ENCODE data around the gene PDLIM5.
"Not testable (repeated sequence)": the region's sequence is repeated elsewhere in the genome, so short reads cannot be mapped to it uniquely, and the experiment has no call there.

The PDLIM5 gene

DNA sequence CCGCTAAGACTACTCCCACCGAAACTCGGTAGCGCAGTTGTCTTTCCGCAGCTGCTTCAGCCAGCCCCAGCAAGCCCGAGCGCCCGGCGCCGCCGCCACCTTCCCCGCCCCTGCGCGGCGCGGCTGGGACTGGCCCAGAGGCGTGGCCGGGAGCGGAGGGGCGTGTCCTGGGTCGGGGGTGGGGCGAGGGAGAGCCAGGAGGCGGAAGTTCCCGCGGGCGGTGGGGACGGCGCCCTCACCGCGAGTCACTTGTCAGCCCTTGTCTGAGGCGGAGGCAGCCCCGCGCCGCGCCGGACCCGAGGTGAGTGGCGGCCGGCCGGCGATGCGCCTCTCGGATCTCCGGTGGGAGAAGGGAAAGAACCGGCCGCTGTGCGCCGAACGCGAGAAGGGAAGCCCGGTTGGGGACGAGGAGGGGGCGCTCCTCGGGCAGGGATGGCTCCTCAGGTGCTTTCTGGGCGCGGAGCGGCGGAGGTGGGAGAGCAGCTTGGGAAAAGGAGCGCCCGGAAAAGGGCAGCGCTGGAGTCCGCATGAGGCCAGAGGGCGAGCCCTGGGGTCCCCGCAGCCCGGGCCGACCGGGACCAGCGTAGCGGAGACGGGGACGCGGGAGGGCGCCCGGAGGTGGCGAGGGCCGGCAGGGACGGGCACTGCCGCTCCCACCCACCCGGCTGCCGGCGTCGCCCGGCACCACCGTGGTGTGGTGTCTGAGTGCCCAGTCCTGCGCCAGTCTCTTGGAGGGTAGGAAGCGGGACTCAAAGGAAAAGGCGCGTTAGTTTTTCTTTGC lies at the start of gene PDLIM5:
TSS of gene PDLIM5 (plus strand) at position 248 of the 781 bp plus-strand sequence. CDS start 3,347 bp downstream, outside the sequence.
- H3K27ac Mint-ChIP-seq: peak within 1 kb of the TSS; percentile 78
- H3K9me3 Mint-ChIP-seq (ENCODE audit: low read depth): no peaks in the 10 kb centered on the region
- H3K27me3 Mint-ChIP-seq: no peaks in the 10 kb centered on the region
- peaks cover 3% of the 10 kb centered on the region for H3K36me3 Mint-ChIP-seq
- H3K4me3 Mint-ChIP-seq: peak within 1 kb of the TSS; percentile 93
- H3K4me1 Mint-ChIP-seq (ENCODE audit: low read depth): peaks cover 27% of the 10 kb centered on the region

DNA sequence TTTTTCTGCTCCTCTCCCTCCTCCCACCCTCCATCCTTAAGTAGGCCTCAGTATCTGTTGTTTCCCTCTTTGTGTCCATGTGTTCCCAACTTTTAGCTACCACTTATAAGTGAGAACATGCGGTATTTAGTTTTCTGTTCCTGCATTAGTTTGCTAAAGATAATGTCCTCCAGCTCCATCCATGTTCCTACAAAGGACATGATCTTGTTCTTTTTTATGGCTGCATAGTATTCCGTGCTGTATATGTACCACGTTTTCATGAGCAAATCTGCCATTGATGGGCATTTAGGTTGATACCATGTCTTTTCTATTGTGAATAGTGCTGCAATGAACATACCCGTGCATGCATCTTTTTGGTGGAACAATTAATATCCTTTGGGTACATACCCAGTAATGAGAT lies 49.3 kb upstream of the PDLIM5 start:
- H3K36me3 Mint-ChIP-seq; H3K27me3 Mint-ChIP-seq; H3K4me3 Mint-ChIP-seq; H3K27ac Mint-ChIP-seq; H3K9me3 Mint-ChIP-seq (ENCODE audit: low read depth); H3K4me1 Mint-ChIP-seq (ENCODE audit: low read depth): not testable (repeated sequence)

- peaks cover 6% of the 10 kb centered on the region for H3K27me3 Mint-ChIP-seq
- peaks cover 3% of the 10 kb centered on the region for H3K9me3 Mint-ChIP-seq (ENCODE audit: low read depth)
Measured at GRCh38 chr4:94403751-94404150, 48.0 kb upstream of the PDLIM5 start.

DNA sequence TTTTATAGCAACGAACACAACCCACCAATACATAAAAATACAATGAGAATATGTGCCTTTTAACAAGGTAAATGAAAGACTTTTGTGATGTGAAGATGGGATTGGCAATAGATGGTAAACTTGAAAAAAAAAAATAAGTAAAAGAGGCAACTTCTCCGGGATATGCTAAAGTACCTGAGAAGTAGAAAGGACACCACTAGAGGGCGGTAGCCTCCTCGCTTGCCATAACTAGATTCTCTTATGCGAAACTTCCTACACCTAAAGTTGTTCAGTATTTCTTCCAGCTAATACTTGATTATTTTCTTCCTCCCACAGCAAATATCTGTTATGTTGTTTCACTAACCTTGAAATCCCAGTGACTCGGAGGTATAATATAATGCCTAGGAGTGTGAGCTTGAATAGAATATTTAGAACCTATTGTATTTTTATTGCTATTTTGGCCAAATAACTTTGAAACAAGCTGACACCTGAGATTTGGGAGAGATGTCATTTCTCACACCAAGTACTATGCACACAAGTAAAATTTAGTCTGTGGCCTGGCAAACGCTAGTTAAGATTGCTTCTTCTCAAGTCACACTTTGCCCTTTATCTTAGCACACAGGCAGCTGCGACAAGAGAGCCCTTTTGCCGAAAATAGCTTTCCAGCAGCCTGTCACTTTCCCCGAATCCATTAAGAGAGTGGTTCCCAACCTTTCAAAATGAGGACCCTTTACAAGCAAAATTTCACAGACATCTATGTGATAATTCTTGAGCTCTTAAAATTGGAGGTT lies 44.9 kb upstream of the PDLIM5 start:
- peaks cover 2% of the 10 kb centered on the region for H3K36me3 Mint-ChIP-seq
- no peak overlapping the region for H3K27ac Mint-ChIP-seq
- H3K4me1 Mint-ChIP-seq (ENCODE audit: low read depth): no peaks in the 10 kb centered on the region
- H3K4me3 Mint-ChIP-seq: no peak overlapping the region
- H3K27me3 Mint-ChIP-seq: peaks cover 3% of the 10 kb centered on the region
- peaks cover 3% of the 10 kb centered on the region for H3K9me3 Mint-ChIP-seq (ENCODE audit: low read depth)

More at GRCh38 chr4:94403751-94404150, 48.0 kb upstream of the PDLIM5 start:
- H3K36me3 Mint-ChIP-seq: peaks cover 2% of the 10 kb centered on the region
- no peak overlapping the region for H3K4me3 Mint-ChIP-seq
- no peak overlapping the region for H3K27ac Mint-ChIP-seq
- no peaks in the 10 kb centered on the region for H3K4me1 Mint-ChIP-seq (ENCODE audit: low read depth)

DNA sequence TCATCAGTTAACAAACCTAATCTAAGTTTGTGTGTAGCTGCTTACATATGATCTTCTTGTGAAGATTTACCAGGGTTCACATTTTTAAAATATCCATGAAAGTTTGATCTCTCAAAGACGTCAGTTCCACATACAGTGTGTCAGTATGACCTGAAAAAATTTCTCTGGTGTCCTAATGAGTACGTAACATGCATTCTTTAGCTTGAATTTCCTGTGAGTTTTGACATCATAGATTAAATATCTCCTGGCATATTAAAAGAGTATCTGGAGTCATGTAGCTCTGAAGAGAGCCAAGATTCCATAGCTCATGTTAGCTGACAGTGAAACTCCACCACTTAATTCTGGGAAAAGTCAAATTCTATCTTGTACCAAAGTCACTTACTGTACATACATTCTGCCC lies 43.9 kb upstream of the PDLIM5 start:
- H3K4me1 Mint-ChIP-seq (ENCODE audit: low read depth): no peaks in the 10 kb centered on the region
- no peaks in the 10 kb centered on the region for H3K9me3 Mint-ChIP-seq (ENCODE audit: low read depth)
- no peak overlapping the region for H3K4me3 Mint-ChIP-seq
- H3K36me3 Mint-ChIP-seq: no peaks in the 10 kb centered on the region
- no peak overlapping the region for H3K27ac Mint-ChIP-seq
- peaks cover 3% of the 10 kb centered on the region for H3K27me3 Mint-ChIP-seq

DNA sequence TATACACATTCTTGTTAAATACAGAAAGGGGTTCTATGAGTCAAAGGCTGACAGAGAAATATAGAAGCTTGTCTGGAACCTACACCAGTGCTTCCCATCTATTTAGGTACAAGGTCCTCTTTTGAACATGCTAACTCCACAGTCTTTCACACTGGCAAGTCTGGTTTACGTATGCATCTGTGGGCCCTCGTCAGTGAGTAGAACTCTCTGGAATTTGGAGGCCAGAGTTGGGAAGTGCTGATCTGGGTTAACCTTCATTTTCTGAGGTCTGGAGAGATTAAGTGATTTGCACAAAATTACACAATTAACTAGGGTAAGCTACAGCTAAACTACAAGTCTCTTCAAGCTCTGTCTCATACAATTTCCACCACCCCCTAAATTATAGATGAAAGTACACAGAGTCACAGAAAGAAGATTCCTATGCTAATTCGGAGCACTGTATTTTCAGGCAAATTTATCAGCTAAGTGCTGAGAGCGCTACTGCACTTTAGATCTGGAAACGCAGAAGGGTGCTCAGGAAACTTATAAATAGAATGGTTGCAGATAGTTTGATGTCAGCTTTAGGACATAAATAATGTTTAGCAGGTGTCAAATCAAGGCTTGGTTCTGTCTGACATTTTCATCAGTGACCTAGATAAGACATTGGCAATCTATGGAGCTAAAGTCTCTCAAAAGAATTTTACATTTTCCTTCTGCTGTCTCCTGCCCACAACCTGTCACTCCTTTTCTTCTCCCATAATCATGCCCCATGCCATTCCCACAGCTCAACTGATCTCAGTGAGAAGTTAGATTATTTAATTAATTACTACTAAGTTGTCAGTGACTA lies 43.0 kb upstream of the PDLIM5 start:
- no peaks in the 10 kb centered on the region for H3K9me3 Mint-ChIP-seq (ENCODE audit: low read depth)
- no peaks in the 10 kb centered on the region for H3K36me3 Mint-ChIP-seq
- H3K27ac Mint-ChIP-seq: no peak overlapping the region
- peaks cover 5% of the 10 kb centered on the region for H3K27me3 Mint-ChIP-seq
- H3K4me3 Mint-ChIP-seq: no peak overlapping the region
- no peaks in the 10 kb centered on the region for H3K4me1 Mint-ChIP-seq (ENCODE audit: low read depth)

DNA sequence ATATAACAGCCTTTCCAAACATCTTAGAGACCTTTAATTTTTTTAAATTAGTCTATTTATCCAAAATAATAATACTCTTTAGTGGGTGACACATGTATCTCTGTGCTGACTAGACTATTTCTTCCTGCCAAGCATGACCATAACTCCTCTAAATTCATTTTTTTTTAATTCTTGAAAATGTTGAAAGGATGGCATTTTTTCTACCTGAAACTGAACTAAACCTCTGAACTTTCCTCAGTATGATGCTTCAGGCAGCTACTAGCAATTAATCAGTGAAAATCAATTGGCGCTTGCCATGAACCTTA lies 42.4 kb upstream of the PDLIM5 start:
- Mint-ChIP-seq H3K4me3 (no peak overlapping the region), H3K27ac (no peak overlapping the region), H3K9me3 (ENCODE audit: low read depth) (no peaks in the 10 kb centered on the region), H3K36me3 (no peaks in the 10 kb centered on the region), H3K4me1 (ENCODE audit: low read depth) (no peaks in the 10 kb centered on the region), H3K27me3 (peaks cover 7% of the 10 kb centered on the region)

DNA sequence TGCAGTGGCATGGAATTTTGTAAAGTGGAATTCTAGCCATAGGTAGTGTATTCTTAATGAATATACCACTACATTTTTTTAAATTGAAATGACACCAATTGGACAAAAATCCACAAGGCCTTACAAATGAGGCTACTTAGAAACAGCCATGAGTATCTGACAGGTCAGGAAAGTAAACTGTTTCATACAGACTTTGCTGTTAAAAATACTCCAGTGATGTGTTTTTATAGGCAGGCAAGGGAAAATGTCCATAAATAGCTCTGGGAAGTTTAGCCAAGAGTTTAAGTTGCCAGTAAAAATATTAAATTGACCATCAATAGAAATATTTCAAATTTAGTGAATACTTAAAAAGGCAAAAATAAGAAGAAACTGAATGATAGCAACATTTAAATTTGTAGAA lies 41.8 kb upstream of the PDLIM5 start:
- Mint-ChIP-seq H3K4me3 (no peak overlapping the region), H3K9me3 (ENCODE audit: low read depth) (no peaks in the 10 kb centered on the region)

DNA sequence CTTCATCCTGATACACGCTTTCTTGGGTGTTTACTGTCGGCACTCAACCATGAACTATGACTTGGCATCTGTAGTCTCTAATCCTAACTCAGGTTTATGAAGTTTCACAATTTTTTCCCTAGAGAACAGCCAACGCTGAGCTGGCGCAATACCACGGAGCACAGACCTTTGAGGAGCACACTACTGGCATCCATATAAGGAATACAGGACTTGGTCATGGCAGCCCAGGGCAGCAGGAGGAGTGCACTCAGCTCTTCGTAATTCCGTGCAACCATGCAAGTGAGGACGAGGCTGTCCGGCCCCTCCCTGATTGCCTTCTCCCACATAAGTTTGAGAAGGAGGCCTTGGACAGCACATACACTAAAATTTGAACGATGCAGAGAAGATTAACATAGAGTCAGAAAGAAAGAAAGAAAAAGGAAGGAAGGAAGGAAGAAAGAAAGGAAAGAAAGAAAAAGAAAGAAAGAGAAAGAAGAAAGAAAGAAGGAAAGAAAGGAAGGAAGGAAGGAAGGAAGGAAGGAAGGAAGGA lies 41.0 kb upstream of the PDLIM5 start:
- H3K4me1 Mint-ChIP-seq (ENCODE audit: low read depth): no peaks in the 10 kb centered on the region
- no peaks in the 10 kb centered on the region for H3K9me3 Mint-ChIP-seq (ENCODE audit: low read depth)
- H3K27me3 Mint-ChIP-seq: peaks cover 7% of the 10 kb centered on the region
- H3K36me3 Mint-ChIP-seq: no peaks in the 10 kb centered on the region
- no peak overlapping the region for H3K4me3 Mint-ChIP-seq
- H3K27ac Mint-ChIP-seq: no peak overlapping the region

More for the DNA sequence above, 41.8 kb upstream of the PDLIM5 start:
- Mint-ChIP-seq H3K4me1 (ENCODE audit: low read depth) (no peaks in the 10 kb centered on the region), H3K27ac (no peak overlapping the region), H3K27me3 (peaks cover 7% of the 10 kb centered on the region), H3K36me3 (no peaks in the 10 kb centered on the region)

DNA sequence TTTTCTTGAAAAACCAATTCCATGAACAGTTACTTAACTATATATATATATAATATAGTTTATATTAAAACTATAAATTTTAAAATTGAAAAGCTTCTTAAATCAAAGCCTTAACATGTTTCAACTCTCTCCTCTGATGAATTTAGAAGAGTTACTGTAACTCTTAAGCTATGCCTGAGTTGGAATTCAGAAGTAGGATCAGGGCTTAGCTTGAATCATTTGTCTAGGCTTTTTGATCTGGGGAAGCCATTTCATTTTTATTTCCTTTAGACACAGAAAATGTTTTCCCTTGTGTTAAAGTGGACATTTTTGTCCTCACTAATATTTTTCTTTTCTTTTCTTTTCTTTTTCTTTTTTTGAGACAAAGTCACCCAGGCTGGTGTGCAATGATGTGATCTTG lies 40.4 kb upstream of the PDLIM5 start:
- no peak overlapping the region for H3K27ac Mint-ChIP-seq
- peaks cover 7% of the 10 kb centered on the region for H3K27me3 Mint-ChIP-seq
- H3K4me3 Mint-ChIP-seq: no peak overlapping the region
- H3K4me1 Mint-ChIP-seq (ENCODE audit: low read depth): no peaks in the 10 kb centered on the region
- H3K36me3 Mint-ChIP-seq: no peaks in the 10 kb centered on the region
- H3K9me3 Mint-ChIP-seq (ENCODE audit: low read depth): no peaks in the 10 kb centered on the region

DNA sequence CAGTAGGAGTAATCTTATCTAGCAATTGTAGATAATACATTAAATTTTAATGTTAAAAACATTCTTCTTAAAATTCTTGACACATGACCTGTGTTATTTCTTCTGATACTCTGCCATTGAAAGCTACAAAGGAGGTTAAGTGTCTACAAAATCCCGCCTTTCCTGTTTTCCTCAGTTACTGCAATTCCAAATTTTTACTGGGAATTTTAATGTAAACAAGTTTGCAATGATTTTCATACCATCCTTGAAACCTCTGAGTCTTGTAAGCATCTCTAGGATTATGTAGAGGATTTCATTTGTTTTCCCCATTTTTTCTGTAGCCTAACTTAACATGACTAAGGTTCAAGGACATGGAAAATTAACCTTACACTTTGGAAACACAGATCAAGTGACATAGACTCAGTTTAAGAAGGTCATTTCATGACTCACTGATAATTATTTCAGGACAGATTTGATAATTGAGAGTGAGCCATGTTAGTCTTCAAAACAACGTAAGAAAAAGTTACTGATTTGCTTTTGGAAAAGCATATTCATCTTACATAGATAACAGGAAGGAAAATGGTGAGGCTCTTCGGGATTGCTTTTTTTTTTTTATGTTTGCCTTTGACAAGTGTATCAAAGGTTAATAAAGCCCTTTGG lies 39.6 kb upstream of the PDLIM5 start:
- H3K4me3 Mint-ChIP-seq: no peak overlapping the region
- no peaks in the 10 kb centered on the region for H3K9me3 Mint-ChIP-seq (ENCODE audit: low read depth)
- no peak overlapping the region for H3K27ac Mint-ChIP-seq
- peaks cover 8% of the 10 kb centered on the region for H3K27me3 Mint-ChIP-seq
- H3K4me1 Mint-ChIP-seq (ENCODE audit: low read depth): no peaks in the 10 kb centered on the region
- H3K36me3 Mint-ChIP-seq: no peaks in the 10 kb centered on the region

- H3K4me1 Mint-ChIP-seq (ENCODE audit: low read depth): no peaks in the 10 kb centered on the region
- peaks cover 13% of the 10 kb centered on the region for H3K27me3 Mint-ChIP-seq
- no peak overlapping the region for H3K4me3 Mint-ChIP-seq
- no peak overlapping the region for H3K27ac Mint-ChIP-seq
- H3K36me3 Mint-ChIP-seq: no peaks in the 10 kb centered on the region
- no peaks in the 10 kb centered on the region for H3K9me3 Mint-ChIP-seq (ENCODE audit: low read depth)
Measured at GRCh38 chr4:94412658-94413038, 39.1 kb upstream of the PDLIM5 start.

DNA sequence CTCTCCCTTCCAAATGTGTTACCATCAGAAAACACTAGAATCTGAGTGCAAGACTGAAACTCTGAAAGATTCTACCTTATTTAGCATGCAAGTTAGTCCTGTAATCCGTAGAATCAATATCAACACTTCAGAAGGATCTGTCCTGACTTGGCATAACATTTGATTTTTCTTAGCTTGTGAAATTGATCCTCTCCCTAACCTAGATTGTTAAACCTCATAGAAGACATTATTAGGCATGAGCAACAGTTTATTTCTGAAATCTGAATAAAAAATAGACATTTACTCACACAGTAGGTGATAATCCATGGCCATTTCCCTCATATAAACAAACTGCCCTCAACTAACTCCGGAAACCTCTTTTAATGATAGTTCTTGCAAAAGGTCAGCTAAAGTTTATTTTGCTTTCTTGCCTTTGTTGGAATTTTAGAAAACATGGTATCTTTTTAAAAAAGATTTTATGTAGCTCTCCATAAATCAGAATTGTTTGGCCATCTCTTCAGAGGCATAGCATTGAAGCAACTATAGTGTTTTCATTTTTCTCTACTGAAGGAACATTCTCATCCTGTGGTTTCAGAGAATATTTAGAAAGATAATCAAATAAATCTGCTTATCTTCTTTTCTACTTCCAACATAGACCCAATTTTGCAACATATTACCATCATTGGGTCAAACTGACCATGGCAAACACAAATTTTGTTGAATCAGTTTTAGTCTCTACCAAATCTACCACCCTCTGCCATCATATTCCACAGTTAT lies 38.5 kb upstream of the PDLIM5 start:
- Mint-ChIP-seq H3K9me3 (ENCODE audit: low read depth) (no peaks in the 10 kb centered on the region), H3K4me1 (ENCODE audit: low read depth) (no peaks in the 10 kb centered on the region), H3K27ac (no peak overlapping the region), H3K27me3 (peaks cover 12% of the 10 kb centered on the region), H3K36me3 (no peaks in the 10 kb centered on the region), H3K4me3 (no peak overlapping the region)

GRCh38 chr4:94414907-94415306 lies 36.8 kb upstream of the PDLIM5 start:
- Mint-ChIP-seq H3K27me3 (peaks cover 12% of the 10 kb centered on the region), H3K27ac (no peak overlapping the region), H3K4me1 (ENCODE audit: low read depth) (no peaks in the 10 kb centered on the region), H3K4me3 (no peak overlapping the region), H3K36me3 (no peaks in the 10 kb centered on the region), H3K9me3 (ENCODE audit: low read depth) (no peaks in the 10 kb centered on the region)

Data from activated naive CD8-positive, alpha-beta T cell (primary cell).